H9 (cell line): ENCODE data around the gene FHIT. TPM values are rescaled to one million over a fixed set of nuclear protein-coding genes. Genes with fewer than 3 reads are reported as not detected.

Experiments
- DNase-seq: peaks from one replicate; pipeline ENCODE4 v3.0.0-alpha.2; 2017
- H2AFZ ChIP-seq: one replicate; pipeline ENCODE4 v1.6.1; 2013; ENCODE audit warnings: mild to moderate bottlenecking, low read length, control low read depth, moderate library complexity
- H2AK5ac ChIP-seq: 2 replicates; pipeline ENCODE4 v1.6.1; 2013; ENCODE audit warnings: low read length, control low read depth, mixed read lengths; ENCODE audit not compliant: insufficient read length
- H2BK120ac ChIP-seq: one replicate; pipeline ENCODE4 v1.6.1; 2013; ENCODE audit warnings: low read depth, mild to moderate bottlenecking, low read length, control low read depth, inconsistent platforms; ENCODE audit not compliant: poor library complexity, severe bottlenecking
- H2BK12ac ChIP-seq: 2 replicates; pipeline ENCODE4 v1.6.1; 2013; ENCODE audit warnings: low read length, control low read depth, mixed read lengths, low read depth; ENCODE audit not compliant: insufficient read length
- H2BK15ac ChIP-seq: 2 replicates; pipeline ENCODE4 v1.6.1; 2013; ENCODE audit warnings: low read depth, low read length, control low read depth
- H2BK20ac ChIP-seq: one replicate; pipeline ENCODE4 v1.6.1; 2013; ENCODE audit warnings: low read depth, mild to moderate bottlenecking, low read length, control low read depth, inconsistent platforms; ENCODE audit not compliant: poor library complexity, severe bottlenecking
- H2BK5ac ChIP-seq: 2 replicates; pipeline ENCODE4 v1.6.1; 2013; ENCODE audit warnings: low read length, control low read depth, mixed read lengths; ENCODE audit not compliant: insufficient read length
- H3K14ac ChIP-seq: 2 replicates; pipeline ENCODE4 v1.6.1; 2013; ENCODE audit warnings: low read length, control low read depth; ENCODE audit not compliant: insufficient read depth
- H3K18ac ChIP-seq: 2 replicates; pipeline ENCODE4 v1.6.1; 2013; ENCODE audit warnings: low read depth, mild to moderate bottlenecking, mixed read lengths, low read length, control low read depth; ENCODE audit not compliant: insufficient read length
- H3K23ac ChIP-seq: 2 replicates; pipeline ENCODE4 v1.6.1; 2013; ENCODE audit warnings: low read length, control low read depth, mixed read lengths, low read depth; ENCODE audit not compliant: insufficient read length
- H3K23me2 ChIP-seq: 2 replicates; pipeline ENCODE4 v1.6.1; 2013; ENCODE audit warnings: low read depth, mild to moderate bottlenecking, mixed read lengths, low read length, control low read depth; ENCODE audit not compliant: insufficient read length, poor library complexity, severe bottlenecking
- H3K27ac ChIP-seq: 2 replicates; pipeline ENCODE4 v1.5.1; 2013; ENCODE audit warnings: low read length, control low read depth, mixed read lengths, low read depth; ENCODE audit not compliant: insufficient read length
- H3K27me3 ChIP-seq: 2 replicates; pipeline ENCODE4 v1.6.1; 2013; ENCODE audit warnings: low read length, control low read depth, inconsistent platforms; ENCODE audit not compliant: insufficient read depth
- H3K4ac ChIP-seq: 2 replicates; pipeline ENCODE4 v1.6.1; 2013; ENCODE audit warnings: low read depth, mild to moderate bottlenecking, control low read depth, inconsistent platforms, low read length, moderate library complexity
- H3K4me1 ChIP-seq: 2 replicates; pipeline ENCODE4 v1.6.1; 2013; ENCODE audit warnings: low read length, control low read depth, inconsistent platforms; ENCODE audit not compliant: insufficient read depth
- H3K4me2 ChIP-seq: 2 replicates; pipeline ENCODE4 v1.6.1; 2013; ENCODE audit warnings: low read length, control low read depth, mixed read lengths; ENCODE audit not compliant: insufficient read length, insufficient read depth
- H3K56ac ChIP-seq: 2 replicates; pipeline ENCODE4 v1.6.1; 2013; ENCODE audit warnings: low read depth, mild to moderate bottlenecking, mixed read lengths, low read length, control low read depth; ENCODE audit not compliant: insufficient read length
- H3K79me1 ChIP-seq: 2 replicates; pipeline ENCODE4 v1.6.1; 2013; ENCODE audit warnings: low read depth, mild to moderate bottlenecking, moderate library complexity, low read length, control low read depth, inconsistent platforms; ENCODE audit not compliant: insufficient read depth, poor library complexity, severe bottlenecking
- H3K79me2 ChIP-seq: 2 replicates; pipeline ENCODE4 v1.6.1; 2013; ENCODE audit warnings: low read length, control low read depth, inconsistent platforms; ENCODE audit not compliant: insufficient read depth
- H3K9ac ChIP-seq: 2 replicates; pipeline ENCODE4 v1.6.1; 2013; ENCODE audit warnings: low read length, control low read depth, mixed read lengths; ENCODE audit not compliant: insufficient read length; ENCODE audit errors: extremely low read depth
- H3K9me3 ChIP-seq: one replicate; pipeline ENCODE4 v1.6.1; 2013; ENCODE audit warnings: low read depth, low read length, inconsistent platforms; ENCODE audit not compliant: control insufficient read depth
- H3T11ph ChIP-seq: one replicate; pipeline ENCODE4 v1.6.1; 2013; ENCODE audit warnings: mild to moderate bottlenecking, low read length, control low read depth, inconsistent platforms
- H4K20me1 ChIP-seq: one replicate; pipeline ENCODE4 v1.6.1; 2013; ENCODE audit not compliant: control insufficient read depth, insufficient read length, insufficient read depth
- H4K5ac ChIP-seq: 2 replicates; pipeline ENCODE4 v1.6.1; 2013; ENCODE audit warnings: low read depth, mild to moderate bottlenecking, mixed read lengths, low read length, control low read depth; ENCODE audit not compliant: insufficient read length
- H4K8ac ChIP-seq: replicated peaks from 2 replicates; pipeline ENCODE4 v1.6.1; 2013; ENCODE audit warnings: low read length, control low read depth, mixed read lengths, low read depth; ENCODE audit not compliant: insufficient read length
- H4K91ac ChIP-seq: 2 replicates; pipeline ENCODE4 v1.6.1; 2013; ENCODE audit warnings: low read depth, mild to moderate bottlenecking, moderate library complexity, mixed read lengths, low read length, control low read depth; ENCODE audit not compliant: insufficient read length
- H3K27ac Mint-ChIP-seq, 3 experiments: 2 replicates in 2 of 3; 3 replicates in 1 of 3; pipeline ENCODE4 v1.8.0; 2020 to 2021; ENCODE audit warnings: mixed read lengths in 3 of 3, mild to moderate bottlenecking in 1 of 3, moderate library complexity in 1 of 3
- H3K27me3 Mint-ChIP-seq: 2 replicates; pipeline ENCODE4 v1.8.0; 2021; ENCODE audit warnings: low read depth, mild to moderate bottlenecking, moderate library complexity, mixed read lengths
- H3K36me3 Mint-ChIP-seq, 3 experiments: 2 replicates in 2 of 3; 3 replicates in 1 of 3; pipeline ENCODE4 v1.8.0; 2020 to 2021; ENCODE audit warnings: low read depth in 3 of 3, mixed read lengths in 3 of 3; ENCODE audit not compliant: insufficient read depth in 1 of 3
- H3K4me1 Mint-ChIP-seq, 2 experiments: 2 replicates each; pipeline ENCODE4 v1.8.0; 2020; ENCODE audit warnings: mixed read lengths in 2 of 2
- H3K4me3 Mint-ChIP-seq, 2 experiments: 2 replicates in 1 of 2; 3 replicates in 1 of 2; pipeline ENCODE4 v1.8.0; 2020 to 2021; ENCODE audit warnings: mild to moderate bottlenecking in 2 of 2, mixed read lengths in 2 of 2, moderate library complexity in 1 of 2
- H3K9me3 Mint-ChIP-seq, 2 experiments: 2 replicates in 1 of 2; 3 replicates in 1 of 2; pipeline ENCODE4 v1.8.0; 2020; ENCODE audit warnings: mild to moderate bottlenecking in 2 of 2, mixed read lengths in 2 of 2, moderate library complexity in 1 of 2
- WGBS: extraction: QIAGEN DNeasy Blood & Tissue Kit; methylation state at CpG from one replicate; pipeline ENCODE4 v1.1.7; 2013; ENCODE audit warnings: missing lambda C conversion rate, low lambda C conversion rate, mixed read lengths; ENCODE audit not compliant: insufficient read length; ENCODE audit errors: extremely low coverage; 5-methylcytosine and 5-hydroxymethylcytosine counted together
- total RNA-seq: library from RNA; stranded (reverse); gene quantifications from 2 replicates; pipeline ENCODE4 v1.2.1, GENCODE V29; 2021
- TF ChIP-seq, protein P1 (sequence below): fragments of 200-600 bp; sonication (generic); conservative IDR thresholded peaks from 3 replicates; pipeline ENCODE4 v1.8.0; 2021; ENCODE audit warnings: antibody characterized with exemption, mild to moderate bottlenecking

The FHIT gene
- total RNA-seq, 1 experiment from 2014 or later, result 3.0 TPM

GRCh38 chr3:60125686-60126085 is 1125.6 kb downstream of the FHIT start:
- no peak for DNase-seq
- no peak overlapping the region for H3T11ph ChIP-seq
- H3K4me3 Mint-ChIP-seq, result no peak overlapping the region
- no peak overlapping the region for H4K5ac ChIP-seq
- no peak overlapping the region for H3K4ac ChIP-seq
- no peaks in the 10 kb centered on the region for H3K36me3 Mint-ChIP-seq
- no peak overlapping the region for H3K9ac ChIP-seq
- no peak overlapping the region for H3K18ac ChIP-seq
- H2AFZ ChIP-seq, result no peak overlapping the region
- no peak overlapping the region for H3K4me2 ChIP-seq
- no peaks in the 10 kb centered on the region for H3K27me3 ChIP-seq
- no peak overlapping the region for H4K8ac ChIP-seq
- no peaks in the 10 kb centered on the region for H3K9me3 ChIP-seq
- no peak overlapping the region for H3K56ac ChIP-seq
- no peaks in the 10 kb centered on the region for H3K79me1 ChIP-seq
- no peak overlapping the region for H3K27ac Mint-ChIP-seq
- H2BK120ac ChIP-seq, result no peak overlapping the region
- no peak overlapping the region for H3K27ac ChIP-seq
- H3K79me2 ChIP-seq, result no peaks in the 10 kb centered on the region
- no peak overlapping the region for H2BK5ac ChIP-seq
- peaks cover 3% of the 10 kb centered on the region; the same call in 1 of the 2 replicates for H3K27me3 Mint-ChIP-seq
- H3K23ac ChIP-seq, result no peak overlapping the region
- 0 out of 4 replicates have a peak, but pooled peaks cover 0 to 2% of the 10 kb centered on the region in 2 experiments for H3K4me1 Mint-ChIP-seq
- no peak overlapping the region for H2BK15ac ChIP-seq
- H2BK20ac ChIP-seq, result no peak overlapping the region
- H2AK5ac ChIP-seq, result no peak overlapping the region
- no CpG with 5 or more reads among the region's 3 CpGs for WGBS
- no peak overlapping the region for H2BK12ac ChIP-seq
- H4K91ac ChIP-seq, result no peak overlapping the region
- no peaks in the 10 kb centered on the region for H3K4me1 ChIP-seq
- H4K20me1 ChIP-seq, result no peaks in the 10 kb centered on the region
- H3K9me3 Mint-ChIP-seq, result no peaks in the 10 kb centered on the region
- TF ChIP-seq, protein P1, sequence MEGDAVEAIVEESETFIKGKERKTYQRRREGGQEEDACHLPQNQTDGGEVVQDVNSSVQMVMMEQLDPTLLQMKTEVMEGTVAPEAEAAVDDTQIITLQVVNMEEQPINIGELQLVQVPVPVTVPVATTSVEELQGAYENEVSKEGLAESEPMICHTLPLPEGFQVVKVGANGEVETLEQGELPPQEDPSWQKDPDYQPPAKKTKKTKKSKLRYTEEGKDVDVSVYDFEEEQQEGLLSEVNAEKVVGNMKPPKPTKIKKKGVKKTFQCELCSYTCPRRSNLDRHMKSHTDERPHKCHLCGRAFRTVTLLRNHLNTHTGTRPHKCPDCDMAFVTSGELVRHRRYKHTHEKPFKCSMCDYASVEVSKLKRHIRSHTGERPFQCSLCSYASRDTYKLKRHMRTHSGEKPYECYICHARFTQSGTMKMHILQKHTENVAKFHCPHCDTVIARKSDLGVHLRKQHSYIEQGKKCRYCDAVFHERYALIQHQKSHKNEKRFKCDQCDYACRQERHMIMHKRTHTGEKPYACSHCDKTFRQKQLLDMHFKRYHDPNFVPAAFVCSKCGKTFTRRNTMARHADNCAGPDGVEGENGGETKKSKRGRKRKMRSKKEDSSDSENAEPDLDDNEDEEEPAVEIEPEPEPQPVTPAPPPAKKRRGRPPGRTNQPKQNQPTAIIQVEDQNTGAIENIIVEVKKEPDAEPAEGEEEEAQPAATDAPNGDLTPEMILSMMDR, result no peak
- no peak overlapping the region for H3K14ac ChIP-seq
- no peaks in the 10 kb centered on the region for H3K23me2 ChIP-seq
